Amniotic stem cell (primary cell): ENCODE results near the gene LRRC8D.

ENCODE experiments used
- DNase-seq: peaks from one replicate; lab custom pipeline; 2025; lab: John Stamatoyannopoulos, UW

Gene LRRC8D

DNA sequence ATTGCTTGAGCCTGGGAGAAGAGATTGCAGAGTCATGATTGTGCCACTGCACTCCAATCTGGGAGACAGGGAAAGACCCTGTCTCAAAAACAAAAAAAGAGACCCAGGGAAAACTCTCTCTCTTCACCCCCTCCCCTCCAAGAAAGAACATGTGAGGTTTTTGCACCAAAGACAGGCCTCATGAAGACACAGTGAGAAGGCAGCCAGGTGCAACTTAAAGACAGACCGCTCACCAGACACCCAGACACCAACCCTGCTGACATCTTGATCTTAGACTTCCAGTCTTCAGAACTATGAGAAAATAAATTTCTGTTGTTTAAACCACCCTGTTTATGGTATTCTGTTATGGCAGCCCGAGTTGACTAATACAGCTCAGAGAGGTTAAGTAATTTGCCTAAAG is 13.3 kb upstream of the LRRC8D start:
- DNase-seq = no peak

DNA sequence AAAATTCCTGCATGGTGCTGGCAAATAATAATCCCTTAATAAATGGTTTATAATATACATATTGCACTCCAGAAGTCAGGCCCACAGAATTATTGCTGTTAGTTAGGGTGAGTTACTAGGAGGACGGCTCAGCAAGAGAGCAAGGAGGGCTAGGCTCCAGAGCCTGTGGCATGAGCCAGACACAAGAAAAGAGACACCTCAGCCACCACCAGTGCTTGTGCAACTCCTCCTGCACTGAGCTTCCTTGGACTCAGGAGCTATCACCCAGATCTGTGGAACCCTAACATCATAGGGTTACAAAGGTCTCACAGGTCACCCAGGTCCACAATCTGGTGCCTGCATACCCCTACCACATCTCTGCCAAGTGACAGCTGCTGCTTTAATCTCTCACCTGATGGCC is 12.8 kb upstream of the LRRC8D start:
- no peak for DNase-seq

DNA sequence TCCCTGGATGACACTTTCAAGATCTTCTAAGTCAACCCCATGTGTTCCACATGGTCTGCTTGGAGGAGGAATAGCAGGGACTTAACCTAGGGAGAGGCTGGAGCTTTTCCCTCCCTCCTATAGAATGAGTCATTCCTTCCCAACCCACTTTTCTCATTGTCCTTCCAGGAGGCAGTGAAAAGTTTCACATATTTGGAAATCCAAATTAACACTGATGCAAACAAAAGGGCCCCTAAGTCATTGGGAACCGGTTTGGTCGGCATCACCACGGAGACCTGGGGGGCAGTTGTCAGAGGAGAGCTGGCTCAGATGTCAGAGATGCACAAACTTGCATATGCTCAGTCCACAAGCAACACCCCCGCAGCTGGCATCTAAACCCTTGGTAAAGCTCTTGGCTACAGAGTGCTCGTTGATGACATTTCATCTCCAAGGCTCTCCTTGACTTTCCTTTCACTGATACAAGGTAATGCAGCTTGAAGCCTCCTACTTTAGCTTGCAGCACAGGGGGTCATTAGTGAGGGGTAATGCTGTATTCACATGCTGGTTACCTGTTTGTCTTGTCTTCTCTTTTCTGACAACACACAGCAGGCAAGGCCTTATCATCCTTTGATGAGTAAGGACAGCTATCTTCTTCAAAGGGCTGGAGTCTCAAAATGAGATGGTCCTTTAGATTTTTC is 12.3 kb upstream of the LRRC8D start:
- DNase-seq = no peak

DNA sequence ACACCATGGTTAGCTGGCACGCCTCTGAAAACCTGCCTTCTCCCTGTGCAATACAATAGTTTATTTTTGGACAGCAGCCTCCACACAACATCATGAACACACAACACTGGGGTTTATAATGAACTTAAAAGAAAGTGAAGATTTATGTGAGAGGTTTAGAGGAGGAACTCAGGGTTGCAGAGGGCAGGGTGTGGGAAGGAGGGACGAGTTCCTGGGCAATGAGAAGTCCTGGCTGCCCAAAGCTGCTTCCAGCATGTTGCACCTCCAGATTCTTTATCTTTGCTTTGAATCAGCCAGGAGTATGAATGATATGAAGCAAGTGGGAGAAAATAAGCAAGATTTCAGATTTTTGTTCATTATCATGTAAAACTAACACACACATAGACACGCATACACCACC is 11.3 kb upstream of the LRRC8D start:
- no peak for DNase-seq

DNA sequence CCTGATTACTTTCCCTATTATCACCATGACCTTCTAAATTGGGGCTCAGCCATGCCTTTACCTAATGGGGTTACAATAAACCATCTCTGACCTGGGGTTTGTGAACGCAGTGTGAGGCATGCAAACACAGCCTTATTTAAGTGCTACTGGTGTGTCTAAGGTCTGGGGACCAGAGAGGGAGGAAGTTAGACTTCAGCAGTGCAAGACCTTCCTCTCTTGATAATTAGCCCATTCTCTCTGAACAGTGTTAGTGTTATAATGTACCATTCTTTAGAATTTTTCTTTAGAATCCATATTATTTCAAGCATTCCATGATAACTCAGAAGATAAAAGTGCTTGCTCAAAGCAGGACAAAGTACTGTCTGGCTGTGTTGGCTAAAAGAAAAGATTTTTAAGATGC is 10.5 kb upstream of the LRRC8D start:
- DNase-seq = no peak

DNA sequence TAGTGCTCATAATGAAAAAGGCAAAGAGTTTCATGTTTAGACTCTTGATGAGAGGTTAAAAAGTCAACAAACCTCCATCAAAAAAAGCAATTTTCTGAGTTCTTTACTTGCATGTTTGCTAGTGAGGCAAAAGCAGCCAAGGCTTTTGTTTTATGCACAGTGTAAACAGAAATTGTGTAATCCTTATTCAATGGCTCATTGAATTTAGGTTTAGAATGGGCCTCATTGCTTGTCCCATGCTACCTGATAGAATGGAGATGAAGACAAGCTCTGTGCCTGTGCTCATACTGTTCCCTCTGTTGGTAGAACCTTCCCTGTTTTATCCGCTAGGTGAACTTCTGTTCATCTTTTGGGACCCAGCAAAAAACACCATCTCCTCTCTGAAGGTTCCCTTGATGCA is 10.0 kb upstream of the LRRC8D start:
- DNase-seq = no peak

DNA sequence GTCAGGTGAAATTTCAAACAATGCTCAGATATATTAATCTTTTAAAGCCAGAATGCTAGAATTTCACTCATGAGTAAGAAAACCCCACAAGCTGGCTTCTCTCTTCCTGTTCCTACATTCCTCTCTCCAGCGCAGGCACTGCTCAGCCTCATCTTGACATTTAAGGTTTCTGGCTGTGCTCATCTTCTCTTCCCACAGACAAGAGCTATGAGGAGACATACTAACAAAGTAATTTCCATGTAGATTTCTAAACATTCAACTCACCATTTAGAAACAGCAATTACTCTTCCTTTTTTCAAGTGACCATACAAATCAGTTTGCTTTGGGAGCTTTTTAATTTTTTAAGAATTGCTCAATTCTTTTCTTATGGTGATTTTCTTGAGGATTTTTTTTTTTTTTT is 7.8 kb upstream of the LRRC8D start:
- no peak for DNase-seq

DNA sequence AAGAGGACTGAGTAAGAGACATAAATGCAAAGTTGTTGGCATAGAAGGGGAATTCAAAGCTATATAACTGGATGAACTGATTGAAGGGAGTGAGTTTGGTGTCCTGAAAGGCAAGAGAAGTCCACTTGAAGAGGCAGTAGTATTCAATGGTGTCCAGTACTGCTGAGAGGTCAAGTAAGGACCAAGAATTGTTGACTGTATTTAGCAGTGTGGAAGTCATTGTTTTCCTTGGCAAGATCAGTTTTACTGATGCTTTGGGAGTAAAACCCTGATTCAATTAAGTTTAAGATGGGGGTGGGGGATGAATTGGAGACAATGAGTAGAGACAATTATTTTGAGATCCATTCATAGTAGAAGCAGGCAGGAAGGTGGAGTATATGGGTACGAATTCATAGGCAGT is 5.8 kb upstream of the LRRC8D start:
- no peak for DNase-seq

DNA sequence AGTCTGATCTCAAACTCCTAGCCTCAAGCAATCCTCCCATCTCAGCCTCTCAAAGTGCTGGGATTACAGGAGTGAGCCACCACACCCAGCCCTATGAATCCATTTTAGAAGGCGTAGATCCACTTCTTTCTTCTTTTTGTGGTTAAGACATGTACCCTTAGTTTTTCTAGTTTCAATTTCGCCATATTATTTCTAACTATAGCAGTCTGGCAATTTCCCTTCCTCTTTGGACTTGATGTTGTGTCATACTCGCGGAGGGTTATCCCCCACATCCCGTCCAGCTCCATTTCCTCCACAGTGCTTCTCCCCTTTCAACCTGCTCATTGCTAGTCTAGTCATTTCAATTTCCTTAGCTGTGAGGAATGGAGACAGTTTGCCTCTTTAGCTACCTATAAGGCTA is 5.2 kb upstream of the LRRC8D start:
- DNase-seq = no peak

DNA sequence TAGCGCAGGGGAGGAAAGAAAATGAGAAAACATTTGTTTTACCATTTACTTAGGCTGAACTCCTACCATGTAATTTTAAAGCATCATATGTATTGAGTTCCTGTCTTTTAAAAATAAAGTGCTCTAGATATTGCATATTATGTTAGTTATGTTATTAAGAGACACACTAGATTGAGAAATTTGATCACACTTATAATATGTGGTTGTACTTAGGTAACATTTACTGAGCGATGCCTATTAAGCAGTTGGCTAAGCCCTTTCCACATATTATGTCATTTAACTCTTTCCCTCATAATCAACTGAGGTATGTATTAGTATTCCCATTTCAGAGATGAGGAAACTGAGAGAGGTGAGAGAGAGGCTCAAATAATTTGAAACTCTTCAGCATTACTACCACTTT is 4.5 kb upstream of the LRRC8D start:
- no peak for DNase-seq

DNA sequence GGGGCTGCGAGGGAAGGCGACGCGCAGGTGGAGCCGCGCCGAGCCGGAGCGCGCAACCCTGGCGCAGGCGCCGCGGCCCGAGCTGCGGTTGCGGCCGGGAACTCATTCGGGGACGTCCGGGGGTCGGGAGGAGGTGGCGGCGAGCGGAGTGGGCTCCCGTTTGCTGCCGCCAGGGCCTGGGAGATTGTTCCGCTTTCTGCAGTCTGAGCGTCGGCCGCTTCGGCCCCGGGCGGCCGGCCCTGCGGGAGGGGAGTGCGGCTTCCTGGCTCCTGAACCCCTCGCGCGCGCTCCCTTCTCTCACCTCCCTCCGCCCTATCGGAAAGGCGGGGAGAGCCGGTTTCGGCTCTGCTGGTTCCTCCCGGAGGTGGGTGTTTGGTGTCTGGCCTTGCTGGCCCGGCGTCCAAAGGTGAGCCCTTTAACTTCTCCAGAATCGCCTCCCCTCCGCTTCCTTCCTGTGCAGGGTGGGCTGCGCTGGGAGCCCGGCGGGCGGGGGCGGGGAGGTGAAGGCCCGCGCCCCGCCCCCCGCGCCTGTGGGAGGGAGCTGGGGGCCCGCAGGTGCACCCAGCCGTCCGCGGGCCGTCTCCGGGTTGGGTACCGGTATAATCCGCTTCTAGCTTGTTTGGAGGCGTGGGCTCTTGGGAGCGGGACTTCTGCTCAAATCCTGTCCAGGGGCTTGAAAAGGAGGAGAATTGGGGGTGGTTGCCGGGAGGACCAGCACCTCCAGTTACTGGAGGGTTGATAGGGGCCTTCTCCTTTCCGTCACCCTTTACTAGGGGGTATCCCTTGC is 683 bp downstream of the LRRC8D start:
- no peak for DNase-seq

DNA sequence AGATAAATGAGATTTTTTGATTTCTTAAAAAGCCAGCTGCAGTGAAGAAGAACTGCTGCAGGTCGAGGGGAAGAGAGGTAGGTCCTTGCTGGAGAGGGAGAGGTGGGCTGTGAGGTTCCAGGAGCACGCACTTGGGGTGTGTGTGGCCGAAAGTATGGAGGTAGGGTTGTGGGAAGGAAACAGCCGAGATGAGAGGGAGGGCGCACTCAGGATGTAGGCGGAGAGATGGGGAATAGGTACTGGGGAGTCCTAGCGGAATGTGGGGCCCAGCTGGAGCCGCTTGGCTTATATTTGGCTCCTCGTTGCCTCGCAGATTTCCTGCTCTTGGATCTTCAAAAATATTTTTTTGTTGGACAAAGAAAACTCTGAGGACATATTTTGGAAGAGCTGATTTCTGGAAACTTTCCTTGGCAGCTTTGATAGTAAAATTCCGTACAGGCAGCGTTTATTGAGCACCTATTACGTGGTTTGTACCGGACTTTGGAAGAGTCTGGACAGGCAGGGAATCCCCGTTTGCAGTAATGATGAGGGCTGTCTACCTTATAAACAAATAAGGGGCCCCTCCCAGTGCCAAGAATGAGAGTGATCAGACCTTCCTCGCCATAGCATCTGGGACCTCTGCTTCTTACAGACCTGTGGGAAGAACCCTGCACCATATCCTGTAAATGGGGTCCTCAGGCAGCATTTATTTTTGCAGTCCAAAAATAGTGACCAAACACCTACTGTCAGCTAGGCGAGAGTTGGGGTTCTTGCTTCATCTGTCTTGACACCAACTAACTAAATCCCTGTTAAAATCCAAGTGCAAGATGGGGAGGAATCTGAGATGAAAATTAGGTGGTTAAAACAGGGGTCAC is 1.5 kb downstream of the LRRC8D start:
- DNase-seq = no peak

DNA sequence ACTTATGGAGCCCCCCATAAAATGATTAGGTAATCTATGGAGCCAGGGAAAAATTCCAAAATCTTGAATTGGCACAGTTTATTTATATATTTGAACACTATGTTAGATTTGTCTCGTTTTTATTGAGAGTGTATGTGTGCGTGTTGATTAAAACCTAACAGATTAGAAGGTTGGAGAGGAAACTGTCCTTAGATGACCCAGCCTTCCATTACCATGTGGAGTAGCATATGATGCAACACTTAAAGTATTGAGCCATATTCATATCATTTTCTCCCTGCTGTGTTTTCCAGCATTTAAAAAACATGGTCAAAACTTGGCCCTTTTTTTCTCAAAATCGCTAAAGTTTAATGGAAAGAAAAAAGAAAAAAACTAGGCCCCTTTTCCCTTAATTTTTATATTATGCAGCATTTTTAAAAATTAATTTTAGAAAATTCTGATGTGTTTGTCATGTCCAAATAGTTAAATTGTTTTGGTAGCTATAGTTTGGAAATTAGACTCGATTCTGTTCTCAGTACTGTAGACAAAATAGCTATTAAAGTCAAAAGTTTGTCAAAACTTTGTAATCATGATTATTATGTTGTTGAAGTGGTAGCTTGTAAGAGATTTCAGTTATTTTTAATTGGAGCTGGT is 2.3 kb downstream of the LRRC8D start:
- DNase-seq = no peak

DNA sequence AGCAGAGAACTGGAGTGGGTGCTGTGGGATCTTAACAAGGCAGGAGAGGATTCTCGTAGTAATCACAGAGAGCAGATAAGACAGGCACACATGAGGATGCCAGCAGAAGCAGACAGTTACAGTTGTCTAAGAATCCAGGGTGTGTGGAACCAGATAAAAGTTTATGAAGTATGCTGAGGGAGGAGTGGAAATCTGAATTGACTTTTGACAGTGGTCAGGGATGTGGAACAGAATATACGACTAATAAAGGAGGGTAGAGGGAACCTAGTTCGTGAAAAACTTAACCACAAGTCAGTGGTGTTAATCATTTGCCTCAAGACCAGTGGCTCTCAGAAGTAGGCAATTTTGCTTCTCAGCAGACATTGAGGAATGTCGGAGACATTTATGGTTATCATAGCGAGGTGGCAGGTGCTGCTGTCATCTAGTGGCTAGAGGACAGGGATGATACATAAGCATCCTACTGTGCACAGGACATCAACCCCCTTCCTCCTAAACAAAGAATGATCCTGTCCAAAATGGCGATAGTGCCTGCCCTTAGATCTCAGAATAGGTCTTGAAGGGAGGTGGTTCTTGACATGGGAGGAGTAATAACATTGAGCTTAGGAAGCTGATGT is 3.0 kb downstream of the LRRC8D start:
- DNase-seq = no peak

DNA sequence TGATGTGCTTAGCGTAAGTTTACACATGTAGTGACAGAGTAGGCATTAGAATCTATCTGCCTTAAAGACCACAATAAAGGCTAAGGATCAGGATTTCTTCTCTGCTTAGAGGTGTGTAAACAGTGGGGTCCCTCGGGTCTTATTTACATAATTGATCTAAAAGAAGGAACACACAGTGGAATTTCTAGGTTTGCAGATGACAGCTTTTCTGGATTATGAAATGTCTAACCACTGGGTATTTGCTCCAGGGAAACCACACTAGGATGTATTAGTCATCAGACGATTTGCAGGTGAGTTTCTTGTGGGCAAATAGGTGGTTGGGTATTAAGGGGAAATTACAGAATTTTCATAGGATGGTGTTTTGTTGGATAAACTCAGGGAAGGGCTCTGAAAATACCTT is 5.8 kb downstream of the LRRC8D start:
- DNase-seq = no peak

DNA sequence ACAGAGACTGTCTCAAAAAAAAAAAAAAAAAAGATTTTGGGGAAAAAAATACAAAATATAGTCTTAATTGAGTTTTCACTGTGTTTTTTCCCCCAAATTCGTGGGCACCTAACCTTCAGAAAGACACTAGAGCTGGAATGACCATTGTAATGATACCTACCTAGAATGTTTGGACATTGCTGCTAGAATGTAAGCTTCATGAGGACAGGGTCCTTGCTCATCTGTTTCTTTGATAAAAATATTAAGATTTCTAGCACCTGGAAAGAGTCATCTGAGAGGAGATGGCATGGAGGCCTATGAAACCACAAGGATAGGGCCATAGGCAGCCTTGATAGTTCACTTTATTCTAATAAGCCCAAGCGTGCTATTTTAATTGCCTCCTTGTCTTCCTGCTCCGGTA is 6.5 kb downstream of the LRRC8D start:
- no peak for DNase-seq

DNA sequence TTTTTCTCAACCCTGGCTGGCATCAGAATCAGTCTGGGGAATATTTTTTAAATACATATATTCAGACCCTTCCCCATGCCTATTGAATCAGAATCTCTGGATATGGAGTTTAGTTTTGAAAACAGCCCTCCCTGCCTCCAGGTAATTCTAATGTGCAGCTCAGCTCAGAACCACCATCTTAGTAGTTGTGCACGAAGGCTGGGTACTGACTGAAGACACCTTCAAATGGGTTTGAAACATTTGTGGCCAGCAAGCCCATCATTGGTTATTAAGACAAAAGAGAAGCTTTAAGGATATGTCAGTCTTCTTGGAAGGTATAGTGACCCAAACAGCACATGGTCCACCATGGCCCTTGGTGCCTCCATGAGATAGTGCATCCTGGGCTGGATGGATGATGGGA is 7.1 kb downstream of the LRRC8D start:
- DNase-seq = no peak

DNA sequence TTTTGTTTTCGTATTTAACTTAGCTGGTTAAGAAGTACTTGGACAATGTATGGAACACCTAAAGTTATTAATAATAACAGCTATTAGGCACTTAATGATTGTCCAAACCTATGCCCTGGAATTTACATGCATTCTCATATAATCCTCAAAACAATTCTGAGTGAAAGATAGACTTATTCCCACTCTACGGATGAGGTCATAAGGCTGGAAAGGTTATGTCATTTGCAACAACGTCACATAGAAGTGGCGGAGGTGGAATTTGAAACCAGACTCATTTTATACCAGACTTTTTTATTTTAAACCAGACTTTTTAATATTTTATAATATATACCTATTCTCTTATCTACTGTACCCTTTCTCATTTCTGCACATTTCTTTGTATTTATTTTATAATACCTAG is 8.4 kb downstream of the LRRC8D start:
- no peak for DNase-seq

DNA sequence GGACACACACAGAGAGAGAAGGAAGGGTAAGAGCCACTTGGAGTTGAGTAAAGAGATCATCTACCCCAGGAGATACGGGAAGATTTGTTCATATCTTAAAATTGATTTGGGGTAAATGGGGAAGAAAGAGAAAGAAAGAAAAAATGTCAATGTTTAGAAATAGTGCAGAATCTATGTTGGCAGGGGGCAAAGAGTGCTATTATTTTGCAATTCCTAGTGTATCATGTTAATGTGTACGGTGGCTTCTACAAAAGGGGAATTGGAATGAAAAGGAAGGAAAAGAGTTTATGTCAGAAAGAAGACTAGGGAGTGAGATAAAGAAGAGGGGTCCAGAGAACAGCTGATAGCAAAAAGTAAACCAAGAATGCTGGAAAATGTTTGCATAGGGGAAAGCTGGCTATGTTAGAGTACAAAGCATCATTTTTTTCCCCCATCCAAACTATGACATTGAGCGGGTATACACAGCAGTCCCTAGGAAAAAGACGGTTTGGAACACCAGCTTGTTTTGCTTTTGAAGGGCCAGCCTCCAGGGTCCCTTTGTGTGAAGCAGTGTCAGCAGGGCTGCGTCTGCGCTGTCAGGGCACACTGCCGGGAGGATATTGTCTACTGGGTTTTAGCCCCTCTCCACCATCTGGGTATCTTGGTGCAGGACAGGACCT is 10.8 kb downstream of the LRRC8D start:
- no peak for DNase-seq

DNA sequence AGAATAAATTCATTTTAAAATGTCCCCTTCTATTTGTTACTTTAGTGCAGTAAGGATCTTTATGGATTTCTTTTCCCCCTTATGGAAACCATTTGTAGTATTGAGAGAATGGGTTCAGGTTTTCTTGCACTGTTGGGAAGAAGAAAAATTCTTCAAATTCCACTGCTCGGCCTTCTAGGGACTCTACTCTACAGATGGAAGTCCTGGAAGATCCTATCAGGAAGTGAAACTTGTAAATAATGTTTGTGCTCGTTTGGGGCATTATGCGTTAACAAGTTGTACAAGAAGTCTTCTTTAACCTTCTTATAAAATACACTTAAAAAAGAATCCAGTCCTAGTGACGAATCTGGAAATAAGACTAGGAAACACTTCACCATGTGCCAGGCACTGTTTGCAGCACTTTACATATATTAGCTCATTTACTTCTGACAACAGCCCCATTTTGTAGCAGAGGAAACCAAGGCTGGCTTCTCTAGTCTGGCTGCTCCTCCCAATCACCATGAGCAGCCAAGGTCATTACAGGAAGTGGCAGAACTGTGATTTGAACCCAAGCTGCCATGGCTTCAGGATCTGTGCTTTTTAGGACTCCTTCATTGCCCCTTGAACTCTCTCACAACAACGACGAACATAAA is 11.8 kb downstream of the LRRC8D start:
- DNase-seq = no peak
